A673 (cell line): ENCODE data around the gene PGBD5. TPM values are rescaled to one million over a fixed set of nuclear protein-coding genes. Genes with fewer than 3 reads are reported as not detected.

ENCODE experiments used
- BruUV-seq: library from RNA; stranded (reverse); fragments of 400-500 nt; replicated peaks from 2 replicates; lab custom pipeline; 2021; lab: Mats Ljungman, UMichigan
- CTCF ChIA-PET: fragments of 300-600 bp; sonication (Branson Sonifier 250); formaldehyde crosslinking; loops from one replicate; lab custom pipeline; 2022; ENCODE audit warnings: antibody characterized with exemption; lab: Charles Lee
- POLR2A ChIA-PET: fragments of 300-600 bp; sonication (Branson Sonifier 250); formaldehyde crosslinking; loops from one replicate; lab custom pipeline; 2022; ENCODE audit warnings: antibody characterized with exemption; ENCODE audit not compliant: low non-redundant PET; lab: Charles Lee
- DNase-seq: peaks from one replicate; pipeline ENCODE4 v3.0.0-alpha.2; 2015; ENCODE audit warnings: low spot score
- H3K27ac ChIP-seq: fragments of 200-600 bp; sonication (generic); 2 replicates; pipeline ENCODE4 v1.5.1; 2016; ENCODE audit warnings: mixed run types, low read depth, mild to moderate bottlenecking, mixed read lengths, antibody characterized with exemption, low read length; ENCODE audit not compliant: poor library complexity, severe bottlenecking
- H3K27me3 ChIP-seq: fragments of 200-600 bp; sonication (generic); replicated peaks from 2 replicates; pipeline ENCODE4 v1.6.1; 2017; ENCODE audit warnings: mixed run types, low read depth, mild to moderate bottlenecking, mixed read lengths, antibody characterized with exemption, low read length; ENCODE audit not compliant: insufficient read depth, poor library complexity
- H3K36me3 ChIP-seq: fragments of 200-600 bp; sonication (generic); 2 replicates; pipeline ENCODE4 v1.6.1; 2016; ENCODE audit warnings: mixed run types, mild to moderate bottlenecking, mixed read lengths, antibody characterized with exemption, low read length; ENCODE audit not compliant: insufficient read depth, poor library complexity, severe bottlenecking
- H3K4me1 ChIP-seq: fragments of 200-600 bp; sonication (generic); 2 replicates; pipeline ENCODE4 v1.6.1; 2017; ENCODE audit warnings: mixed run types, mild to moderate bottlenecking, mixed read lengths, antibody characterized with exemption, low read length; ENCODE audit not compliant: insufficient read depth, poor library complexity, severe bottlenecking
- H3K4me3 ChIP-seq: fragments of 200-600 bp; sonication (generic); 2 replicates; pipeline ENCODE4 v1.5.1; 2016; ENCODE audit warnings: low read depth, mixed run types, mild to moderate bottlenecking, mixed read lengths, low read length; ENCODE audit not compliant: poor library complexity, severe bottlenecking
- H3K9me3 ChIP-seq: fragments of 200-600 bp; sonication (generic); 2 replicates; pipeline ENCODE4 v1.6.1; 2016; ENCODE audit warnings: mixed run types, low read depth, mild to moderate bottlenecking, mixed read lengths, antibody characterized with exemption, low read length; ENCODE audit not compliant: poor library complexity, severe bottlenecking
- CTCF ChIP-seq: fragments of 300-800, 200-600 bp; sonication (generic); conservative IDR thresholded peaks from 2 replicates; pipeline ENCODE4 v1.5.1; 2017; ENCODE audit warnings: low read depth, mild to moderate bottlenecking, antibody characterized with exemption, low read length, moderate library complexity, mixed read lengths
- EZH2 ChIP-seq: fragments of 200-600 bp; sonication (generic); IDR thresholded peaks from 2 replicates; pipeline ENCODE4 v1.6.1; 2017; ENCODE audit warnings: borderline replicate concordance, low read depth, mild to moderate bottlenecking, mixed read lengths, antibody characterized with exemption, low read length; ENCODE audit not compliant: poor library complexity, severe bottlenecking
- intact Hi-C: fragments of 100-400 bp; cut with micrococcal nuclease; formaldehyde crosslinking; loops from one replicate; pipeline ENCODE4 v1.10.0; 2022; ENCODE audit not compliant: unreplicated experiment
- total RNA-seq: library from RNA; stranded (reverse); gene quantifications from 2 replicates; pipeline ENCODE4 v1.2.3, GENCODE V29; 2021

PGBD5 gene
- total RNA-seq, 1 experiment from 2014 or later, result 0.52 TPM

GRCh38 chr1:230391776-230392535, 34.2 kb downstream of the PGBD5 start:
- POLR2A ChIA-PET, result no interaction called here
- TF ChIP-seq CTCF, result no peak
- no peak for TF ChIP-seq EZH2
- intact Hi-C loops, result no loop called here
- Histone ChIP-seq H3K4me3 (no peak overlapping the region), H3K9me3 (no peaks in the 10 kb centered on the region), H3K36me3 (no peaks in the 10 kb centered on the region), H3K27me3 (no peaks in the 10 kb centered on the region), H3K4me1 (no peaks in the 10 kb centered on the region), H3K27ac (no peak overlapping the region)
- CTCF ChIA-PET, result no interaction called here
- BruUV-seq, result no TSS peak
- DNase-seq, result no peak

GRCh38 chr1:230390371-230390770, 35.8 kb downstream of the PGBD5 start:
- TF ChIP-seq CTCF, result no peak
- no peak for TF ChIP-seq EZH2
- H3K4me3 ChIP-seq, result no peak overlapping the region
- H3K27me3 ChIP-seq, result no peaks in the 10 kb centered on the region
- BruUV-seq, result no TSS peak
- no peak for DNase-seq
- ChIA-PET POLR2A (no interaction called here), CTCF (no interaction called here)
- intact Hi-C loops, result no loop called here
- no peak overlapping the region for H3K27ac ChIP-seq
- H3K4me1 ChIP-seq, result no peaks in the 10 kb centered on the region
- no peaks in the 10 kb centered on the region for H3K36me3 ChIP-seq
- H3K9me3 ChIP-seq, result no peaks in the 10 kb centered on the region

- Histone ChIP-seq H3K4me3 (no peak overlapping the region), H3K27me3 (no peaks in the 10 kb centered on the region), H3K4me1 (no peaks in the 10 kb centered on the region), H3K9me3 (no peaks in the 10 kb centered on the region), H3K27ac (no peak overlapping the region), H3K36me3 (no peaks in the 10 kb centered on the region)
- intact Hi-C loops, result no loop called here
- ChIA-PET POLR2A (no interaction called here), CTCF (no interaction called here)
- TF ChIP-seq EZH2, result no peak
- TF ChIP-seq CTCF, result no peak
- DNase-seq, result no peak
- BruUV-seq, result no TSS peak
These were observed 38.3 kb downstream of the PGBD5 start for GRCh38 chr1:230387876-230388275.
